Measurements from ENCODE around the gene INF2. TPM values are rescaled to one million over a fixed set of nuclear protein-coding genes. Genes with fewer than 3 reads are reported as not detected.
A peak's percentile ranks its signal among the peaks of the same experiment; 100 is the strongest.

The INF2 gene
- polyA plus RNA-seq, 3 donors: 34.1 to 38.1 (median 34.6) TPM

DNA sequence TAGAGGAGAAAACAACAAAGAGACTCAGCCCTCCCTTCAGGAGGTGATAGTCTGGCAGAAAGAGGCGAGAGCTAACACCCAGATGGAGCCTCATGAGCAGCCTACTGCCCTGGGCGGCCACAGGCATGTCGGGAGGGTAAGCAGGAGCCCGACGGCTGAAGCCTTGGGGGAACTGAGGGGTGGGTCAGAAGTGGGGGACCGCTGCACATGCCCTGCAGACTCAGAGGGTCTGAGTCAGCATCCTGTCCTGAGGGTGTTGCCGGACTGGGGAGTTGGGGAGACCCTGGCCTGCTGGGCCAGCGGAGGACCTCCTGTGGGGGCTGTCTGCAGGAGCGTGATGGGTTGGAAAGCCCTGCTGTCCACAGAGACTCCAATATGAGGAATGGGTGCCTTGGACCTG lies 15.9 kb upstream of the INF2 start:
- no peak for DNase-seq (ENCODE audit: low read depth in 3 of 3, low spot score in 2 of 3)

- no peak for DNase-seq (ENCODE audit: low read depth in 3 of 3, low spot score in 2 of 3)
These were observed 14.0 kb upstream of the INF2 start for GRCh38 chr14:104675447-104675846.

DNA sequence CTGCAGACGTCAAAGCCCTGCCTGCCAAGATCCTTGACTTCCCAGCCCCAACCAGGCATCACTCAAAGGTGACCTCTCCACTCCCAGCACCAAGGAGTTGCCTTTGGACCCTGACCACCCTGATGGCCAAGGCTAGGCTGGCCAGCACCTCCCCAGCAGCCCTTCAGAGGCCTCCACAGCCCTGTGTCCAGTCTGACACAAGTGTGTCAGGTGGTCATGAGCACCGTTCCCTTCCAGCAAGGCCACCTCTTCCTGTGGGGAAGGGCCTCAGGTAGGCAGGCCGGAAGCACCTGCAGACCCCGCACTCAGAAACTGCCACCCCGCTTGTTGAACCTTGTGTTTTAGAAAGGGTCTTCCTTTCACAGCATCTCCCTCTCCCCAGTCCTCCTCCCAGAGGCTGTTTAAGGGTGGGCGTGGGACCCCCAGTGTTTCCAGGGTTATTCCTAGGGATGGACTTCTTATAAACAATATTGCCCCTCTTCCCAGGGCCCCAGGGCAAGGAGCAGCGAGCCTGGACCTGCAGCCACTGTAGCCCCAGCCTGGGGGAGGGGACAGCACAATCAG lies 13.2 kb upstream of the INF2 start:
- DNase-seq (ENCODE audit: low read depth in 3 of 3, low spot score in 2 of 3): no peak

GRCh38 chr14:104676694-104677511 lies 12.5 kb upstream of the INF2 start:
- no peak for DNase-seq (ENCODE audit: low read depth in 3 of 3, low spot score in 2 of 3)

GRCh38 chr14:104677512-104678332 lies 11.7 kb upstream of the INF2 start:
- DNase-seq (ENCODE audit: low read depth in 3 of 3, low spot score in 2 of 3): peak in 1 of 3 donors; percentile 72

DNA sequence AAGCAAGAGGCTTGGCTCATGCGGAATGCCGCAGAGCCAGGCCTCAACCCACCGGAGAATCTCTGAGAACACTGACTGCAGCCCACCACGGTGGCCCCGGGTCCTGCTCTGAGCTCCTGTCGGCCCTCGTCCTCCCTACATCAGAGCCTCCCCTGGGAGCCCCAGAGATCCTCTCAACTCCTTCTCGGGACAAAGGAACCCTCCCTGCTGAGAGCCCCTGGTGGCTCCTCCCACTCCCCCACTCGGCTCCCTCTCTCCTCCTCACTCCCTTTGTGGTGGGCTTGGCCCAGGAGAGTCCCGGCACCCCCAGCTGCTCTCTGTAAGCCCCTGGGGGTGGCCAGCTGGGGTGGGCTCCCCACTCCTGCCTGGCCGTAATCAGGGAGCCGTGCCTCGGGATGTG lies 11.1 kb upstream of the INF2 start:
- no peak for DNase-seq (ENCODE audit: low read depth in 3 of 3, low spot score in 2 of 3)

DNA sequence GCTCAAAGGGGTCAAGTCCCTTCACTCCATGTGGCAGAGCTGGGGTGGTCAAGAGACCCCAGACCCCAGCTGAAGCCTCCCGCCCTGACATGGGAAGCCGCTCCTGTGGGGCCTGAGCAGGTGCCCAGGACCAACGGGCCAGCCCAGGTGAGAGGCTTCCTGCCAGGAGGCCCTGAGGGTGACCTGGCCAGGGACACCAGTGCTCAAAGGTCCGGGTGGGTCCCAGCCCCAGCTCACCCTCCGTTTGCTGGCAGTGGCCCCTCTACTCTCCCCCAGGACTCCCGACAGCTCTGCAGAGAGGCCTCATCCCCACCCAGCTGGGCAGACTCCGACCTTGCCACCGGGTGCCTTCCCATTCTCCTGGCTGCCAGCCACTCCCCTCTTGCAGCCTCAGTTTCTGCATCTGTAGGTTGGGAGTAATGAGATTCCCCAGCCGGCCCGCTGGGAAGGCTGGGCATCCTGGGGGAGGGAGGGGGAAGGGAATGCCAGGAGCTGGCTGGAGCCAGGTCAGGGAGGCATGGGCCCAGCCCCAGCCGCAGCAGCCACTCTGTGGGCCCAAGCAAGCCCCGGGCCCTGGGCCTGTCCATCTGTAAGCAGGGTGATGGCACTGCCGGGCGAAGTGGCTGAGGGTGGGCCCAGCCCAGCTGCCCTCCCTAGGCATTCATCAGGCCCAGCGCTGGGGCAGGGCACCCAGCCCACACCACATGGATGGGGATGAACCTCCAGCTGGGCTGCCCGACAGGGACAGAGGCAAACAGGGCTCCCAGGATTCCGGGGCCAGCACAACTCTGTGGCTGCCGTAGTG lies 10.3 kb upstream of the INF2 start:
- no peak for DNase-seq (ENCODE audit: low read depth in 3 of 3, low spot score in 2 of 3)

GRCh38 chr14:104680056-104680805 lies 9.2 kb upstream of the INF2 start:
- no peak for DNase-seq (ENCODE audit: low read depth in 3 of 3, low spot score in 2 of 3)

- DNase-seq (ENCODE audit: low read depth in 3 of 3, low spot score in 2 of 3): no peak
These were observed 8.4 kb upstream of the INF2 start for GRCh38 chr14:104680806-104681688.

DNA sequence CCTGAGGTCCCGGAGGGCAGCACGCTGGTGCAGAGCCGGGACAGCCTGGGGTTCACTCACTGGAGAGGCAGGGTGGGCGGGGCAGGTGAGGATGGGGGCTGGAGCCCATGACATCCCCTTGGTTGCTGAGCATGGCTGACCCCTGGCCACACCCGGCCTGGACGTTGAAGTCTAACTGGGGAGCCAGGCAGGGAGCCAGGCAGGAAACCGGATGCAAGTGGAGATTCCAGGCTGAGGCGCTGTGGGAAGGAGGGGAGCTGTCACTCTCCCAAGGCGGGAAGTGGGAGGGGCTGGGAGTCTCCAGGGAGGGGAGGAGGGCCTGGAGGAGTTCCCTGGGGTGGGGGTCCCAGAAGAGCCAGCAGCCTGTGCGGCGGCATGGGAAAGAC lies 7.7 kb upstream of the INF2 start:
- DNase-seq (ENCODE audit: low read depth in 3 of 3, low spot score in 2 of 3): peak in 2 of 3 donors; percentile 57 to 80

DNA sequence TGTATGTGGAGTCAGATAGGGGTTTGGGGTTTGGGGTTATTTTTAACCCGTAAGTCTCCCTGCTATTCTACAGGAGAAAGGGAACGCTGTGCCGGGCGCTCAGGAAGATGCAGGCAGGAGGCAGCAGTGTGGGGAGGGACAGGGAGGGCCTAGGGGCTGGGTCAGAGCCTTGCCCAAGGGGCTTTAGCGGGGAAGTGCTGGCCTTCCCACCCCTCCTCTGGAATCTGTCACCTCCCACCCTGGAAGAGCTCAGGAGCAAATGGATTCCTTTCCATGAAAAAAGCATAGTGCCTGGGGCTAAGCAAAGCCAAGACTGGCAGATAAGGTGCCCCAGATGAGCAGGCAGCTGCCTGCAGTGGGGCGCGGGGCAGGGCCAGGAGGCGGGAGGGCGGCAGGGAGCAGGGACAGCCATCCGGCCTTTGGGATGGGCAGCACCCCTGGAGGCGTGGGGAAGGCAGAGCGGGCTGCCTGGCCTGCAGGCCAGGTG lies 7.3 kb upstream of the INF2 start:
- no peak for DNase-seq (ENCODE audit: low read depth in 3 of 3, low spot score in 2 of 3)

GRCh38 chr14:104683653-104684448 lies 5.6 kb upstream of the INF2 start:
- no peak for DNase-seq (ENCODE audit: low read depth in 3 of 3, low spot score in 2 of 3)

- no peak for DNase-seq (ENCODE audit: low read depth in 3 of 3, low spot score in 2 of 3)
These were observed 5.0 kb upstream of the INF2 start for GRCh38 chr14:104684449-104684821.

DNA sequence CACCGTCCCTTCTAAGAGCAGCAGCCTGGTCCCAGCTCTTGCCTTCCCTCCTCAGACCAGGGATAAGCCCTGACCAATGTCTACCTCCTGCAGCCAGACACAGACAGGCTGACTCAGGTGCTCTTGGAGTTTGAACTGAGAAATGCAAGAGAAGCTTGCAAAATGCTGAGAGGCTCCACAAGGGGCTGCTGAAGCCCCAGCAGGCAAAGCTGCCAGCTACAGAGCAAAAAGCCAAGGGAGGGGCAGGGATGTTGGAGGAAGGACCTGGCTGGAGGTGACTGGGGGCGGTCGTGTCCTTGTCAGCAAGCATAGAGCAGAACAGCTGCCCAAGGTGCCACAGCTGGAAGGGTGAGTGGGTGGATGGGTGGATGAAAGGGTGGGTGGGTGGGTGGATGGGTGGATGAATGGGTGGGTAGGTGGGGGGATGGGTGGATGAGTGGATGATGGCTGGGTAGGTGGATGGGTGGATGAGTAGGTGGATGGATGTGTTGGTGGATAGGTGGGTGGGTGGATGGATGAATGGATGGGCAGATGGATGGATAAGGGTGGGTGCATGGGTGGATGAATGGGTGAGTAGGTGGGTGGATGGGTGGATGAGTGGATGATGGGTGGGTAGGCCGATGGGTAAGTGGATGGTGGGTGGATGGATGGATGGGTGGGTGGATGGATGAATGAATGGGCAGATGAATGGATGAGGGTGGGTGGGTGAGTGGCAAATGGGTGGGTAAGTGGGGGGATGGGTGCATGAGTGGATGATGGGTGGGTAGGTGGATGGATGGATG lies 4.0 kb upstream of the INF2 start:
- no peak for DNase-seq (ENCODE audit: low read depth in 3 of 3, low spot score in 2 of 3)

- no peak for DNase-seq (ENCODE audit: low read depth in 3 of 3, low spot score in 2 of 3)
These were observed 3.3 kb upstream of the INF2 start for GRCh38 chr14:104685998-104686610.

DNA sequence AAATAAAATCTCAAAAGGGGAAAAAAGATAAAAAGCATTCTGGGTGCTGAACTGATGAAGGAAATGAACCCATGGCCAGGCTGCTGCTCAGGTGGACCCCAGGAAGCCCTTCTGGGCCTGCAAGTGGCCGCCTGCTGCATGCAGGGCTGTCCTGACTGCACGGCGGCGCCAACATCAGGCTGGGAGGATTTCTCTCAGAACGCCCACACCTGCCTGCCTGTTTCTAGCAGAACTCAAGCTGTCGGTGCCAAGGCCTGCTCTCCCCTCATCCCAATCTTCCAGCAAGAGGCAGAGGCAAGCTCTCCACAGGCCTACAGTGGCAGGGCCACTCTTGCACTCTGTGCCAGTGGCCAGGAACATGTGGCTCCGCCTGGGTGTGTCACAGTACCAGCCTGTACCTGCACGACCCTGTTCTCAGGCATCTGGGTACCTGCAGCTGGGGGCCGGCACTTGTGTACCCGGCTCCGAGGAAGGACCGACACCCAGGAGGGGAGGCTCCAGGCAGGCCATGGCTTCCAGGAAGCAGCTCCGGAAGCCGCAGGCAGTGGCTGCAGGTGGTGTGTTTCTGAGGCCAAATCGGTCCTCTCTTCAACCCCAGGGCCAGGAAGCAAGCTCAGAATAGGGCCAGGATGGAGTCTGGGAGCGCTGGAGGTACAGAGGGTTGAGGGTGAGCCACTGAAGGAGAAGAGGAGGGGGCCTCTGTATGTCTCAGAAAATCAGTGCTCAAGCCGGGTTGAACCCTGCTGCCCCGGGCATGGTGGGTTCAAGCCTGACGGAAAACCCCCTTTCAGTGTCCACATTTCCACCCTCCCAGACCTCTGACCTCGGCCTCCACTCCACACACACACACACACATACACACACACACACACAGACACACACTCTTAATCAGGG lies 2.5 kb upstream of the INF2 start:
- no peak for DNase-seq (ENCODE audit: low read depth in 3 of 3, low spot score in 2 of 3)
